DOHH2 (cell line): ENCODE data around the gene NENF.

Experiments
- CTCF ChIP-seq: fragments of 200-600 bp; sonication (generic); IDR thresholded peaks from one replicate; pipeline ENCODE4 v1.5.1; 2014; ENCODE audit warnings: antibody characterized with exemption, mild to moderate bottlenecking, low read depth, low read length; ENCODE audit not compliant: poor library complexity, severe bottlenecking
- EZH2phosphoT487 ChIP-seq: fragments of 200-600 bp; sonication (generic); IDR thresholded peaks from 2 replicates; pipeline ENCODE4 v1.6.1; 2017; ENCODE audit warnings: borderline replicate concordance, mild to moderate bottlenecking, antibody characterized with exemption, low read length, moderate library complexity, mixed read lengths

- TF ChIP-seq EZH2phosphoT487: no peak
- peak; percentile 98 for TF ChIP-seq CTCF
Observed at GRCh38 chr1:212455803-212456528, 23.2 kb downstream of the NENF start.
